EL (cell line): ENCODE data around the gene MARCHF2.
"Not testable (repeated sequence)": the region's sequence is repeated elsewhere in the genome, so short reads cannot be mapped to it uniquely, and the experiment has no call there.

Experiments used
- DNase-seq: peaks from one replicate; pipeline ENCODE4 v3.0.0-alpha.2; 2016

Gene MARCHF2

DNA sequence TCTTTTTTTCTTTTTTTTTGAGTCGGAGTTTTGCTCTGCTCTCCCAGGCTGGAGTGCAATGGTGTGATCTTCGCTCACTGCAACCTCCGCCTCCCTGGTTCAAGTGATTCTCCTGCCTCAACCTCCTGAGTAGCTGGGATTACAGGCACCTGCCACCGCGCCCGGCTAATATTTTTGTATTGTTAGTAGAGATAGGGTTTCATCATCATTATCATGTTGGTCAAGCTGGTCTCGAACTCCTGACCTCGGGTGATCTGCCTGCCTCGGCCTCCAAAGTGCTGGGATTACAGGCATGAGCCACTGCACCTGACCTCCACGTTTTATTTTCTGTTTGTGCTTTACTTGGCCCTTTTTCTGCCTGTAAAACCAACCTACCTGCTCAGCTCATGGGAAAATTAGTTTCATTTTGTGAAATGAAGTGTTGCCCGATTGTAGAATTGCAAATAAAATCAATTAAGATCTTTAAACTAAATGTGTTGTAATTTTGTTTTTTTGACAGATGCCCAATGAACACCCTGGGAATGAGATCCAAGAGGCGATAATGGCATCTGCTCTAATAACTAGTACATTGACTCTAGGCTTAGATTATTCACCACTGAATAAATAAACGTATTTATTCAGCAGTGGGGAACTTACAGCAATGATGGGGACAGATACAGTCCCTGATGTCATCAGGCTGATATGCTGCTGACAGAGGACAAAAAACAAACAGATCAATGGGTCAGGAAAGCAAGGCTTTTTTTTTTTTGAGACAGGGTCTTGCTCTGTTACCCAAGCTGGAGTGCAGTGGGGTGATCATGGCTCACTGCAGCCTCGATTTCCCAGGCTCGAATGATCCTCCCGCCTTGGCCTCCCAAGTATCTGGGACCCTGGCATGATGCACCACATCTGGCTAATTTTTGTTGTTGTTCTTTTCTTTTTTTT, 25.2 kb upstream of the MARCHF2 start:
- DNase-seq: no peak

DNA sequence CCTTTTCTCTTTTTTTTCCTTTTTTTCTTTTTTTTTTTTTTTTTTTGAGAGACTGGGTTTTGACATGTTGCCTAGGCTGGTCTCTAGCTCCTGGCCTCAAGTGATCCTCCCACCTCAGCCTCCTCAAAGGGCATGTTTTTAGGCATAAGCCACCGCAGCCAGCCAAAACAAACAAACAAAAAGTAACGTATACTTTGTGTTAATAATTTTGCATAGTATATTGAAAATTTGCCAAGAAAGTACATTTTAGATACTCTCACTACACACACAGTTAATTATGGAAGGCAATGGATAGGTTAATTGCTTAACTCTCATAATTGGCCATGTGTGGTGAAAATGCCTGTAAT, 24.5 kb upstream of the MARCHF2 start:
- DNase-seq: no peak

DNA sequence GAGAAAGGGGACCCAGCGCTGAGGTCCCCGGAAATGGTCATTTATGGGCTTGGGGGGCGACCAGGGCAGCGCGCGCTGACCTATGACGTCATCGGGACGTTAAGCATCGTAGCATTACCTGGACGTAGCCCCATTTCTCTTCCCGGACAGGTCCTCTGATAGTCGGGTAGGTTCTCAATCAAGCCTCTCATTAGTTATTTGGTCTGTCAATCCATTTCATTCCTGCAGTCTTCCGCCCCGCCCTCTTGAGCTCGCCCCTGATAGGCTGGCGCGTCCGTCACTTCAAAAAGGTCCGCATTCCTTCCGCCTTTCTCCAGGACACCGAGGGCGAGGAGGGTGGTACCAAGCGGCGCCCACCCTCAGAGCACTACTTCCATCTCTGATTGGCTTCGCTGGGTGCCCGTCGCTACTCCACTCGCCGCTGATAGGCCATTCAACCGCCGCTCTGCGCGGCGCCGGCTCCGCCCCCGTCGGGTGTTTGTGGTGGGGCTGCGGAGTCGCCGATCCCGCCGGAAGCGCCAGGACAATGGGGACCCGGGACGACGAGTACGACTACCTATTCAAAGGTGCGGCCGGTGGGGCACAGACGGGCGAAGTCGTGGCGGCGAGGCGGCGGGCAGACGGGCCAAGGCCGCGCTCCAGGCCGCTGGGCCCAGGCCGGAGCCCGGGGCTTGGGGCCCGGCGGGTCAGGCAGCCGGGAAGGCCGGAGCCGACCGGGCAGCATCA, 23.1 kb upstream of the MARCHF2 start, which contains the start of gene RAB11B:
Gene RAB11B, plus strand, starts transcription at position 470 of the 726 bp plus-strand sequence. Its CDS starts 57 bp downstream, at position 527.
- peak; percentile 100 for DNase-seq

DNA sequence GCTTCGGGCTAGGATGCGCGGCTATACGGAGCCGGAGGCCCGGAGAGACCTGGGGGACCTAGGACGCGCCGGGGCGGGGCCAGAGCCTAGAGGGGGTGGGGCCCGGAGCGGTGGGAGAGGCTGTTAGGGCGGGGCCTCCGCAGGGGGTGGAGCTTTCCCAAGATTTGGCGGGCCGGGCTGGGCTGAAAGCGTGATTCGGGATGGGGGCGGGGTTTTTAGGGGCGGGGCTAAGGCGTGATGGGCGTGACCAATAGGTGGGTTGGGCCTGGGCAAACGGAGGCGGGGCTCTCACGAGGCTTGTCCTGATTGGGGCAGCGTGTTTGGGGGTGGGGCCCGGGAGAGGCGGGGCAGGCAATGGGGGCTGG, 22.5 kb upstream of the MARCHF2 start:
- peak; percentile 90 for DNase-seq

DNA sequence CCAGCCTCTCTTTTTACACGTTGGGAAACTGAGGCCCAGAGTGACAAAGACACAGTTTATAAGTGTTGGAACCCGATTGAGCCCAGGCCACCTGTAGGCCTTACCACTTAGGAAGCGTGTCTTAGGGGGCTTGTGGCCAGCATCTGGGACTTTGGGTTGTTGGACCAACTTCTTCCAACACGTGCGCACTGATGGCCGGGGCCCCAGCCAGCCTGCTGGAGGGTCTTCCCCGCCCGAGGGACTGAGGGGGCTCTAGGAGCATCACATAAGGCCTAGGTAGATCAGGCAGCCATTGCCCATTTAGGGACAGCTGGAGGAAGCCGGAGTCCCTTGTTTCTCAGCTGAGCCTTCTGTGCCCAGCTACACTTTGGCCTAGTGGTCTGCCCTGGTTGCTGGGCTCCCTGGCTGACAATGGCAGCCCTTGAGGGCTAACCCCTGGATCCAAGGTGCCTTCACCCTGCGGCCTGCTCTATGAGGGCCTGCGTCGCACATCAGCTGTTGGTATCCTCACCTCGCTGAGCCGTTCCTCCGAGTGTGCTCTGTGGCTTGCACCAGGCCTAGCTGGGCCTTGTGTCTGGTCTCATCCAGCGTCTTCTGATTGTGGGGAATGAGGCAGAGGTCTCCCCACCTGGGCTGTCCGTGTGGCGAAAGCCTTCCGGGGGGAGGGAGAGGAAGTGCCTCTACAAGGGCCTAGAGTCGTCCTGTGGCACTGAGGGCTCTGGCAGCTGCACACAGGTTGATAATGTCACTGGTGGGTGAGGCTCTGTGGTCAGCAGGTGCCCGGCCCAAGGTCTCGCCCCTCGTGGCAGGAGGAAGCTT, 21.7 kb upstream of the MARCHF2 start:
- DNase-seq: no peak

DNA sequence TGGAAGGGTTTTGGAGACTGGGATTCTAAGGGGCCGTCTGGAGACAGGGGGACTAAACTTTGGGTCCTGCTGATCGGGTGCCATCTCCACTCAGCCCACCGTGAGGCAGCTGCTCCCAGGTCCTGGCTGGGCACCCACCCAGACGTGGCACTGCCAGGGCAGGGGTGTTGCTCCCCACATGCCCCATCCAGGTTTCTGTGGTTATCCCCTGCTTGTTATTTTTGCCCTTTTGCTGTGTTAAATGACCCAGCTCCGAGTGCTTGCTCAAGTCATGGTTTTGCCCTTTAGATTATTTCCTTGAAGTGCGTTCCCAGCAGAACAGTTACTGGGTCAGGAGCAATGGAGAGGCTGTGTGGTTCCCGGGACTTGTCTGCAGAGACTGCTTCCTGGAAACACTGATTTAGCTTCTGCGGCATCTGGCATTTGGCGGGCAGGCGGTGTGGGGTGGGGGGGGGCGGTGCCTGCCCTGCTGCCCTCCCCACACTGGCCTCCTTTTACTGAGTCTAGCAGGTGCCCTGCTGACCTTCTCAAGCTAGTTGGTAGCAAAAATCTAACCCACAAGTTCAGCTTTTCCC, 21.0 kb upstream of the MARCHF2 start:
- no peak for DNase-seq

DNA sequence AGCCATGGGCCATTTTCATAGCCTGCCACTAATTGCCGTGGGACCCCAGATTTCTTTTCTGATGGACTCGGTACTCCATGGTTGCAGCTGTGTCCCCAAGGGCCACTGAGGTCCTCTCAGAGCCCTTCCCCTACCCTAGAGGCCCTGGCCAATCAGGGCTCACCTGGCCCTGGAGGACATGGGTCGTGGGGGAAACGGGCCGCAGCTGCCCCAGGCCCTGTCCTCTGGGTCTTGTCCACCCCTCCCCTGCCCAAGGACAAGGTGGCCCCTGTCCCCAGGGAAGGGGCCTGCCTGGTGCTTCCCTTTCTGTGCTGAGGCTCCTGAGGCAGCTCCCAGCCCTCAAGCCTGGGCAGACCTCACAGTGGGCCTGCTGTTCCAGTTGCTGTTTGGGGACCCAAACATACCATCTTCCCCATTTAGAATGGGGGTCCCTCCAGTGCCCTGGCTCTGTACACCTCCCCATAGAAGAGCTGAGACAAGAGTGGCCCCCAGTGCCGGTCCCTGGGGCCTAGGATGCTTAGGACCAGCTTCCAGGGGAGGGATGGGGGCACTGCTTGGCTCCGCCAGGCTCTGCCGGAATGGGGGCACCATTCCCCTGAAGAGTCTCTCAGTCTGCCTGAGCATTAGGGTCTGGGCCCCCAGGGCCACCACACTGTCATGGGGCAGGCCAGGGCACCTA, 19.8 kb upstream of the MARCHF2 start:
- DNase-seq: no peak

DNA sequence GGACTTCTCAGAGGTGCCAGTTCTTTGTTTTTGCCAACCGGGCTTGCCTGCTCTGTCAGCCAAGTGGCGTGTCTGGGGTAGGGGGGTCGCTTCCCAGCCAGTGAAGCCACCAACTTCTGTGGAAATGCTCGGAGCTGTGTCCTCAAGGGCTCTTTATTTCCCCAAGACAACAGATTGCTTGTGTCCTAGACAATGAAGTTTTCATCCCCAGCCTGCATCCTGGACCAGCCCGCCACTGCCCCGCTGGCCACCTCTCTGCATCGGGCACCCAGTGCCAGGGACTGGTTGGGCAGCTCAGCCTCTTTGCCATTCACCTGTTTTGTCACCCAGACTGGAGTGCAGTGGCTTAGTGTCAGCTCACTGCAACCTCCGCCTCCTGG, 19.2 kb upstream of the MARCHF2 start:
- no peak for DNase-seq

DNA sequence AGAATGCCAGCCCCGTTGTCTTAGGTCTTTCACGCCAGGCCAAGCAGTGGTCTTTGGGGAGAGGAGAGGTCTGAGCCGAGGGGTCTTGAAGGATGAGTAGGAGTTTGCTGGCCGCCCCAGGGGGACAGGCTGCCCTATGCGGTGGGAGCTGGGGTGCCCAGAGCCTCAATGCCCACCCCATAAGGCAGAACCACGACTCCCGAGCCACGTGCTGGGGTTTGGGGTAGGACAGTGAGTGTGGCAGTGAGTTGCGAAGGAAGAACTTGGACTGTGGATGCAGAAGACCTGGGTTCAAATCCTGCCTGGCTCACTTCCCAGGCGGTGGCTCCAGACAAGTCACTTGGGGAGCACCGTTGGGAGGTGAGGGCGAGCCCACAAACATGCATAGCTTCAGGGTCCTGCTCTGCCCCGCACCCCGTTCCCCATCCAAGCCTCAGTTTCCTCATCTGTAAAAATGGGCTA, 17.5 kb upstream of the MARCHF2 start:
- no peak for DNase-seq

DNA sequence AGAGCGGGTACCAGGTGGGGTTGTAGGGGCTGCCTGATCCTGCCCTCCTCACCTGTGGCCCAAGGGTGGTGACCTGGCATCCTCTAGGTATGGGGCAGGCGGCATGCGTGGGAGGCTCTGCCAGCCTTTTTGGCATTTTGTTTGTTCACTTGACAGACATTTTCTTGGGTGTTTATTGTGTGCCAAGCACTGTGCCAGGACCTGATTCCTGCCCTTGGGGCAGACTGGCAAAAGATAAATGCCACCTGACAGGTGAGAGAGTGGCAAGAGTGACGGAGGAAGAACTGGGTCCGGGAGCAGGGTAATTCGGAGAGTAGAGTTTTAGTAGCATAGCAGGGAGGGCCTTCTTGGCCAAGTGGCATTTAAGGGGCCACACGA, 16.9 kb upstream of the MARCHF2 start:
- no peak for DNase-seq

DNA sequence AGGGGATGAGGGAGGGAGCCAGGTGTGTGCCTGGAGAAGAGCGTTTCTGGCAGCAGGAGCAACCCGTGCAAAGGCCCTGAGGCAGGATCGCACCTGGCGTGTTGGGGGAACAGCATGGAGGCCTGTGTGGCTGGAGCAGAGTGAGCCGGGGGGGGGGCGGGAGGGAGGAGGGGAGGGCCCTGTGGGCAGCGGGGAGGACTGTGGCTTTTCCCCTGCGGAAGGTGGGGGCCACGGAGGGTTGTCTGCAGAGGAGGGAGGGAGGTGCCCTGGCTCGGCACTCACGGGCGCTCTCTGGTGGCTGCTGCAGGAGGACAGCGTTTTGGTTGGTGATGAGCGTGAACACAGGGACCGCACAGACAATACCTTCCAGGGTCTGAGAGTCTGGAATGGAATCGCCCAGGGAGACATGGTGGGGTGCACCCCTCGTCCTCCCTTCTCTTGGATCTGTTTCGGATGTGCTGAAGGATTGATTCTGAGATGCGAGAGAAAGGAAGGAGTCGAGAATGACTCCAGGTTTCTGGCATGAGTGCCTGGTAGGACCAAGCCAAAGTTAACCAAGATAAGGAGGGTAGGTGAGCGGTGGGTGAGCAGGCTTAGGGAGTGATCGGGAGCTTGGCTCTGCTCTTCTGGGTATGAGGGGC, 16.4 kb upstream of the MARCHF2 start:
- DNase-seq: peak; percentile 53

DNA sequence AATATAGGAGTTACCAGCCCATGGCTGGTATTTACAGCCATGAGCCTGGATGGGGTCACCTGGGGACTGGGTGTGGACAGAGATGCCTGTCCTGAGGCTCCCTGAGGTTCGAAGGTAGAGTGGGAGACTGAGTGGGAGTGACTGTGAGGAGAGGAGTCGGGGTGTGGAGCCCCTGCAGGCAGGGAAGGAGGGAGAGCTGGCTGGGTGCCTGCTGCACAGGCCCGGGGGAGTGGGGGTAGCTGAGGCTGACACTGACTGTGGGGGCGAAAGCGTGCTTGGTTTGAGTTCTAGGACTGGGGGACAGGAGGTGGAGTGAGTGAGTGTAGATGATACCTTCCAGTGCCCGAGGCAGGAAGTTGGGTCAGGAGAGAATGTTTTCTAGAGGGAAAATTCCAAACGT, 15.8 kb upstream of the MARCHF2 start:
- DNase-seq: no peak

DNA sequence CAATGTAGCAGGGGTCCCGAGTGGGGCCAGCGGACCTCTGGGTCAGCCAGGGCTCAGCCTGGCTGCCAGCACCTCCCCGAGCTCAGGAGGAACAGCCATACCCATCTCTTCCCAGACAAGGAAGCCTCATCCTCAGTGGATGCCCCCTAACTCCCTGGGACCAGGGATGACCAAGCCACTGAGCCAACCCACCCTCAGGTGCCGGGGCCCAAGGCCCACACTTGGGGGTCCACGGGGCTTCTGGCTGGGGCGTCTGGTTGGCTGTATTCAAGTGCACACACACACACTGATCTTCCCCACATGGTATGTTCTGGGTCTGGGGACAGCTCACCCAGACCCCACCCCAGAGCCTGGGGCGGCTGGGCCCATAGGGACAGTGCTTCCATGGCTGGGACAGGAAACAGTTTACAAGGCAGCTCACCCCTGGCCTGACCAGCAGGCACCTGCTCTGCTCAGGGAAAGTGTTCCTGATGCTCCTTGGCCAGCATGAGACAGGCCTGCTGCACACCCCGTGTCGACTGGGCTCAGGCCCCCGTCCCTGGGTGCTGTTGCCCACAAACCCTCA, 15.3 kb upstream of the MARCHF2 start:
- DNase-seq: no peak

DNA sequence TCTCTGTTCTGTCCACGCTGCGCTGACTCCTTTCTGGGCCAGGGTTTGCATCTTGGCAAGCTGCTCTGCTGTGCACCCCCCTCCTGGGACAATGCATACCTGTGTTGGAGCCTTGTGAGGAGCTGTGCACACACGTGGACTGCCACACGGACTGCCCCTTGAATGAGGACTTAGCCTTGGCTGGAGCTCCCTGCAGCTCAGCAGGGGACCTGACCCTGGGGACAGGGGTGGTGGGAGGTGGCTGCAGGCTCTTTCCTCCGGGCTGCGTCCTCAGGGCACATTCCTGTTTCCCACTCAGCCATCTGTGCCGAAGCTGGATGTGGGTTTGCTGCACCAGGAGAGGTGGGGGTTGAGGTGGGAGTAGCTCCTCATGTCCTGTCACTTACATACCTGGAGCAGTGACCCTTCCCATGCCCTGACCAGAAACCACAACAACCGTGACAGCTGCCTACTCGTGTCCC, 14.8 kb upstream of the MARCHF2 start:
- no peak for DNase-seq

DNA sequence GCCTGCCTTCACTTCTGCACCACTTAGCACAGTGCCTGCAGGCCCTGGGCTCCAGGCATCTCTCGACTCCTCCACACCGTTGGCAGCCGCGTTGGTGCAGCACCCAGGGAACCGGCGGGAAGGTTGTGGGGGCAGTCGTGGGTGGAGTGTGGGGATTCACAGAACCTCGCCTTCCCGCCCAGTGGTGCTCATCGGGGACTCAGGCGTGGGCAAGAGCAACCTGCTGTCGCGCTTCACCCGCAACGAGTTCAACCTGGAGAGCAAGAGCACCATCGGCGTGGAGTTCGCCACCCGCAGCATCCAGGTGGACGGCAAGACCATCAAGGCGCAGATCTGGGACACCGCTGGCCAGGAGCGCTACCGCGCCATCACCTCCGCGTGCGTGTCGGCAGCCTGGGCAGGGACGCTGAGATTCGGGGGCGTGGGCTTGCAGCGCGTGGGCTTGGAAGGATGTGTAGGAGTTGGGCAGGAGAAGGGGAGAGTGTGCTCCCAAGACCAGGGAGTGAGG, 13.4 kb upstream of the MARCHF2 start:
- no peak for DNase-seq

DNA sequence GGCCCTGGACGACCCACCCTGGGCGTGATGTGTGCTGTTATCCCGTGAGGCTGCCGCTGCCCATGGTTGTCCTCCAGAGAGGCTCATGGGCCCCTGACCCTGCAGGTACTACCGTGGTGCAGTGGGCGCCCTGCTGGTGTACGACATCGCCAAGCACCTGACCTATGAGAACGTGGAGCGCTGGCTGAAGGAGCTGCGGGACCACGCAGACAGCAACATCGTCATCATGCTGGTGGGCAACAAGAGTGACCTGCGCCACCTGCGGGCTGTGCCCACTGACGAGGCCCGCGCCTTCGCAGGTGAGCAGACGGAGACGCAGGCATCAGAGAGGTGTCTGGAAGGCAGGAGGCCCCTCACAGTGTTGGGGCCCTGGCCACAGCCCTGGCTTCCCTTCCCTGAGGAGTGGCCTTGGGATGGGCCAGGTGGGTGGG, 11.1 kb upstream of the MARCHF2 start:
- no peak for DNase-seq

DNA sequence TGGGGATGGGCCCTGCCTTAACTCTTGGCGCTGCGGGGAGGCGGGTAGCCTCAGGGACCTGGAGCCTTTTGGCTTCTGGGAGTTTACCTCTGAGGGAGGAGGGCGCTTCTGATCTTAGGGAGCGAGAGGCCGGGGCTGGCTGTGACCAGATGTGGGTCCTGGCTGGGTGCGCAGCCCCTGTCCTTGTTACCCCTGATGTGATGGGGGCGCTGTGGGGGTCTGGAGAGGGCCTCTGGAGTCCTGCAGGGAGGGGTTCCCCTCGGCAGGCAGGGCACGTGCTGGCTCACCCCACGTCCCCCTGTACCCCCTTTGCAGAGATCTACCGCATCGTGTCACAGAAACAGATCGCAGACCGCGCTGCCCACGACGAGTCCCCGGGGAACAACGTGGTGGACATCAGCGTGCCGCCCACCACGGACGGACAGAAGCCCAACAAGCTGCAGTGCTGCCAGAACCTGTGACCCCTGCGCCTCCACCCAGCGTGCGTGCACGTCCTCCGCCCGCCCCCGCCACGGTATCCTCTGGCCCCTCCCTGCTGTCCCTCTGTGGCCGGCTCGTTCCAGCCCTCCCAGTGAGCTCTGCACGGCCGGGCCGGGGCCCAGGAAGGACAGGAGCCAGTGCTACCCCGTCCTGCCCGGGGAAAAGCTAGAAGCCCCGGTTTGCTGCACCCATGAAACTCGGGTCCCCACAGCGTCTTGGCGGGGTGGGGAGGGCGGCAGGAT, 9.8 kb upstream of the MARCHF2 start:
- no peak for DNase-seq

DNA sequence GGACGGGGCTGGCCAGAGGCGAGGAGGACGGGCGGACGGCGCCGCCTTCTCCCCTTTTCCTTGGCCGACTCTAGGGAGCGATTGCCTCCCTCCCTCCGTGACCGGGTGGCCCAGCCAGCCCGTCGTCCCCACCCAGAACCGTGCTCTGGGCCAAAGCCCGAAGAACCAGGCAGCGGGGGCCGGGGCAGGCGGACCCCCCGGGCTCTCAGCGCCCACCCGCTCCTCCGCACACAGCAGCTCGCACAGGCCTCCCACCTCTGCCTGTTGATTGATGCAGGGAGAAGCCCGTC, 9.3 kb upstream of the MARCHF2 start:
- DNase-seq: no peak

DNA sequence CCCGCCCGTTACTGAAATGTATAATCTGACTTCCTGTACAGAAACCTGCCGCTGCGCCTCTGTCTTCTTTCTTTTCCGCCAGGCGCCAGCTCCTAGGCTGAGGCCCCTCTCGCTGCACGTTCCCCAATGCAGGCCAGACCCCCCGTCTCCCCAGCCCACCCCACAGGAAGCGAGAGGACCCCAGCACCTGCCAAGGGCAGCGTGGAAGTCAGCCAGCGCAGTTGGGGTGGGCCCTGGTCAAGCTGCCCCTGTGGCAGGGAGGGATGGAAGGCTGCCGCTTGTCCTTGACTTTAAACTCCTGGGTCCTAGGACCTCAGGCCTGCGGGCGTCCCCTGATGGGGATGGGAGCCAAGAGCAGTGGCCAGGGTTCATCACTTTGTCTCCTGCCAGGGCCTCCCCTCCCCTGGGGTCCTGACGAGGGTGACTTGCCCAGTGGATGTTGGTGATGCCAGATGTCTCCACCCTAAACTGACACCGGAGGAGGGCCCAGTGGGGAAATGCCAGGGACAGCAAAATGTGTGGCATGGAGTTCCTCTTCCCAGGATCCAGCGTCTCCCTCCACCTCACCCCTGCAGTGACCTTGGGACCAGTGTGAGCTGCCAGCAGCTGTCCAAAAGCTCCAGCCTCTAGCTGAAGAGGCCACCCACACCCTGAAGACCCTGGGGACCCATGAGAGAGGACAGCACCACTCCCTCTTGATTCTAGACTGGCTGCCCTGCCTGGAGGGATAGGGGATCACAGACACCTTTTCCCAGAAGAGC, 8.5 kb upstream of the MARCHF2 start:
- DNase-seq: no peak

DNA sequence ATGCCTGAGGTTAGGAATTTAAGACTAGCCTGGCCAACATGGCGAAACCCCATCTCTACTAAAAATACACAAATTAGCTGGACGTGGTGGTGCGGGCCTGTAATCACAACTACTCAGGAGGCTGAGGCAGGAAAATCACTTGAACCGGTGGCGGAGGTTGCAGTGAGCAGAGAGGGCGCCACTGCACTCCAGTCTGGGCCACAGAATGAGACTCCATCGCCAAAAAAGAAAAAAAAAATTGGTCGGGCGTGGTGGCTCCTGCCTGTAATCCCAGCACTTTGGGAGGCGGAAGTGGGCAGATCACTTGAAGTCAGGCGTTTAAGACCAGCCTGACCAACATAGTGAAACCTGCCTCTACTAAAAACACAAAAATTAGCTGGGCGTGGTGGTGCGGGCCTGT, 2.4 kb upstream of the MARCHF2 start:
- DNase-seq: not testable (repeated sequence)
